DLD1 (cell line): ENCODE measurements around the gene DCXR.

ENCODE experiments used
- in situ Hi-C: cut with HindIII; loops from 2 replicates; pipeline ENCODE4 v1.10.0; 2017; ENCODE audit warnings: low sequenced_read_pairs

Gene DCXR

DNA sequence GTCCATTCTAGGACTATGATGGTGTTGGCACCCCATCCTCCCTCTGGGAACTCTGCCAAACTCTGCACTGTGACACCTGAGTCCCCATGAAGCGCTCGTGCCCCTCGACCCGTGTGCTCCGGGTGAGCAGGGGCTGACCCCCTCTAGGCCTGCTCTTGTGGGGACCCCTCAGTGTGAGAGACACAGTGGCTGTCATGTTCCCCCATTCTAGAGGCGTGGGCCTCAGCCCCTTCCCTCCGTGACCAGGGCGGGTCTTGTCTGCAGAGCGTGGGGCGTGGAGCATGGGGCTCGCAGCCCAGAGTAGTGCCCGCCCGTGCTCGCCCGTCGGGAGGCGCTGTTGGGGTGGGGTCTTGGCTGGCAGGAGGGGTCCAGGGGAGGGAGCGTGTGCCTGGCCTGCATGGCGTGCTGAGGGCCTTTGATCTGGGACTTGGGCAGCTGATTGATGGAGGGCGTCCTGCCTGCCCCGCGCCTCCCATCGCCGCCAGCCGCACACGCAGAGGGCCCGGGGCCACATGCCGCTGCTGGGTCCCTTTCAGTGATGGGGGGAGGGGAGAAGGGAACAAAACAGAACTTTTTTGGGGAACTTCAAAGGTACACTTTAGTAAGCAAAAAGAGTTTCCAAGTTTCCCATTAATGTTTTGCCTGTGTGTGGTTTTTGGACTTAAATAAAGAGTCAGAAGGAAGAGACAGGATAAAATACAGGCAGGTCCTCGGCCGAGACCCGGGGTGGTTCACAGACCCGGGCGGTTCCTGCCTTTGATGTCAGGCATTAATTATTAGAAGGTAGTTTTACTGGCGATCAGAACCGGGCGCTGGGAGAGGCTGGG, 37.3 kb downstream of the DCXR start:
- in situ Hi-C loops: no loop called here

DNA sequence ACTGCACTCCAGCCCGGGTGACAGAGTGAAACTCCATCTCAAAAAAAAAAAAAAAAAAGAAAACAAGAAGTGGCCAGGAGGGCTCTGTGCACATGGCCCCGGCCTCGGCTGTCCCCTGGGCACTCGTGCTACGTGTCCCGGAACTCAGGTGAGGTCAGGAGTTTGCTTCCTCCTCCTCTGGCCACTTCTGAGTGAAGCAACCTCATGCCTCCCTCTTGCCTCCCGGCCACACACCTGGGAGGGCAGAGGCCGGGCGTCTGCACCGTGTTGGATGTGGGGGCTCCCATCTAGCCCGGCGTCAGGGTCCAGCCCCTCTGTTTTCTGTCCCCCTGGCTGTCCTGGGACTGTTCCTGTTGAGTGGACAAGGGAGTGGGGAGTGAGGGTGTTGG, 37.9 kb downstream of the DCXR start:
- in situ Hi-C loops: no loop called here

DNA sequence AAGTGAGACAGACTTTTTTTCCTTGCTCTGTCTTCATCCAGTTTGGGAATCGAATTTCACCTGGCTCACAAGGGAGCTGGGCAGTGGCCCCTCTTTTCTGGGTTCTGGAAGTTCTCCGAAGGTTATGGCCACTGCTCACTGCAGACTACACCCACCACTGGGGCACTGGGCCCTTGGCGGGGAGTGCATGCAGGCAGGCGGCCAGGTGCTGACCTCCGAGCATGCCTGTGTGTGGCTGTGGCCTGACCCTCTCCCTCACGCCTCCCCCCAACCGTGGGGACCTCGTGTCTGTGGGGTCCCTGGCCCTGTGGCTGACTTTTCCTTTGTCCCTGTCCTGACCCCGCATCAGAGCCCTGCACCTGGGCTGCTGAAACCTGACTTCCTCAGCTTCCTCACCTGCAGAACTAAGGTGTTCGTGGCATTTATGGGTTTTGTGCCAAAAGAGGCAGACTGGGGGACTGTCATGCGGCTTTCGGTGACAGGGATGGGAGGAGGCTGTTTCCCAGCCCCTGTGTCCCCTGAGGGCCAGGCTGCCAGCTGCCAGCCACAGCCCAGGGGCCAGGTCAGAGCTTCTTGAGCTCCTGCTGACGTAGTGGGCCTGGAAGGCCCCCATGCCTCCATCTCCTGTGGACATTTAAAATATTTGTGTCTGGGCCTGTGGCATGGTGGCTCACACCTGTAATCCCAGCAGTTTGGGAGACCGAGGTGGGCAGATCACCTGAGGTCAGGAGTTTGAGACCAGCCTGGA, 38.6 kb downstream of the DCXR start:
- in situ Hi-C loops: no loop called here

DNA sequence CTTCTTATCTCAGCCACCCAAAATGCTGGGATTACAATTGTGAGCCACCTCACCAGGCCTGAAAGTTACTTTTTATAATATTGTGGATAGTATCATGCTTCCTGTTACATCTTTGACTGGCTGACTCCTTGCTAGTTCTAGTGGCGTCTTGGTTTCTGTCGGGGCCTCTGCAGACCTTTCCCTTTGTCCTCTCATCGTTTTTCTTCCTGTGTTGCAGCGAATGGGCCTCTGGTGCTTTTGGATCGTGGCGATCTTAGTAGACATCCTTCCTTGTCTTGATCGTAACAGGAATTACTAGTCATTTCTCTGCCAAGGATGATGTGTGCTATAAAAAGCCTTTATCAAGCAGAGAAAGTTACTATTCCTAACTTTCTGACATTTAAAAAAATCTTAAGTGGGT, 39.3 kb downstream of the DCXR start:
- in situ Hi-C loops: no loop called here

DNA sequence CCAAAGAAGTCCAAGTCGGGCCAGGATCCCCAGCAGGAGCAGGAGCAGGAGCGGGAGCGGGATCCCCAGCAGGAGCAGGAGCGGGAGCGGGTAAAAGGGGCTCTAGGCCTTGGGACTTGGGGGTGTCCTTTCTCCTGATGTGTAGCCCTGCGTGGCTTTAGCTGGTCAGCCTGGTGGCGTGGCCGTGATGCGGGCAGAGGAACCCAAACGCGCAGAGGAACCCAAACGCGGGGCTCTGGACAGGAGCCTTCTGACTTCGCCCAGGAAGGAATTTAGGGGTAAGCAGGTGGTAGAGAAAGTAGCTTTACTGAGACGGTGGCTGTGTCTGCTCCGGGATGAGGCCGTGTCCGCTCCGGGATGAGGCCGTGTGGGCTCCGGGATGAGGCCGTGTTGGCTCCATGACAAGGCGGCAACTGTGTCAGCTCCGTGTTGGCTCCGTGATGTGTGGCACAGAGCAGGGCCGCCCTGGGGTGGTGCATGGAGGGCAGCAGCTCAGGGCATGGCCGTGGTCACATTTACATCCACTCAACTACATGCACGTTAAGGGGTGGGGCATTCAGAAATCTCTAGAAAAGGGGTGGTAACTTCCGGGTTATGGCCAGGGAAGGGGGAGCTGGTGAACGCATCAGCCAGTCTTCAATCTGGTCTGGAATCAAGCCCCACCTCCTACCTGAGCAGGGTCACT, 40.6 kb downstream of the DCXR start:
- in situ Hi-C loops: no loop called here

DNA sequence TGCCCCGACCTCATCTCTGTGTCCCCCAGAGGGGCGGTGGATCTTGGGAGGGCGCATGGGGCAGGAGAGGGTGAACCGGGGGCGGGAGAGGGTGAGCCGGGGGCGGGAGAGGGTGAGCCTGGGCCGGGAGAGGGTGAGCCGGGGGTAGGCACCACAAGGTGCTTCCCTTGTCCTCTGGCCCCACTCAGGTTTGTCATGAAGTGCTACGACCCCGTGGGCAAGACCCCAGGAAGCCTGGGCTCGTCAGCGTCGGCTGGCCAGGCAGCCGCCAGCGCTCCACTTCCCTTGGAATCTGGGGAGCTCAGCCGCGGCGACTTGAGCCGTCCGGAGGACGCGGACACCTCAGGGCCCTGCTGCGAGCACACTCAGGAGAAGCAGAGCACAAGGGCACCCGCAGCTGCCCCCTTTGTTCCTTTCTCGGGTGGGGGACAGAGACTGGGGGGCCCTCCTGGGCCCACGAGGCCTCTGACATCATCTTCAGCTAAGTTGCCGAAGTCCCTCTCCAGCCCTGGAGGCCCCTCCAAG, 41.2 kb downstream of the DCXR start:
- in situ Hi-C loops: no loop called here

DNA sequence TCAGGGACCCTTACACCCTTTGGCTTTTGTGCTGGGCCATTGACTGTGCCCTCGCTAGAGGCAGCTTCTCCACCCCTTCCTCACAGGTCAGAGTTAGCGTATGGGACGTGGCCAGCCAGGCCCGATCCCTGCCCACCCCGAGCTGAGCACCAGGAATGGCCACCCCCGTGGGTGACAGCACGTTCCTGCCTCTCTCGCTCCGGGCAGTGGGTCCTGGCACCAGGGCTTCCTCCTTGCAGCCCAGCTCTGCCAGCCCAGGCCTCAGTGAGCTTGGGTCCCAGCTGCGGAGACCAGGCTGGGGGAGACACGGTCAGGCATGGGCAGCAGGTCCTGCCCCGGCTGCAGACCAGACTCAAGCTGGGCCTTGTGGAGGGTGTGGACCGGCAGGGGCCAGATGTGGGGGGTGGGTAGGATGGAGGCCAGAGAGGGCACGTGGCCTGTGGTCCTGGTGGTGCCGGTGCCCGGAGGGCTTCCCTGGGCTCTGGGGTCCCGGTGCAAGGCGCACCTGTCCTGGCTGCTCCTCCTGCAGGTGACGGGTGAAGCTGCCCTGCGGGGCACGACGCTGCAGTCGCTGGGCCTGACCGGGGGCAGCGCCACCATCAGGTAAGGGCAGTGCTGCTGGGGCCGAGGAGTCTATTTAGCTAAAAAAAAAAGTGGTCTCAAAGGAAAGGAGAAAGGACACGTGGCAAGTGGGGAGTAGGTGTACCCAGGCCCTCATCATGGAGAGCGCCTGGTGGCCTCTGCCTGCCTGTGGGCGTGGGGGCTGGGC, 41.9 kb downstream of the DCXR start:
- in situ Hi-C loops: no loop called here

DNA sequence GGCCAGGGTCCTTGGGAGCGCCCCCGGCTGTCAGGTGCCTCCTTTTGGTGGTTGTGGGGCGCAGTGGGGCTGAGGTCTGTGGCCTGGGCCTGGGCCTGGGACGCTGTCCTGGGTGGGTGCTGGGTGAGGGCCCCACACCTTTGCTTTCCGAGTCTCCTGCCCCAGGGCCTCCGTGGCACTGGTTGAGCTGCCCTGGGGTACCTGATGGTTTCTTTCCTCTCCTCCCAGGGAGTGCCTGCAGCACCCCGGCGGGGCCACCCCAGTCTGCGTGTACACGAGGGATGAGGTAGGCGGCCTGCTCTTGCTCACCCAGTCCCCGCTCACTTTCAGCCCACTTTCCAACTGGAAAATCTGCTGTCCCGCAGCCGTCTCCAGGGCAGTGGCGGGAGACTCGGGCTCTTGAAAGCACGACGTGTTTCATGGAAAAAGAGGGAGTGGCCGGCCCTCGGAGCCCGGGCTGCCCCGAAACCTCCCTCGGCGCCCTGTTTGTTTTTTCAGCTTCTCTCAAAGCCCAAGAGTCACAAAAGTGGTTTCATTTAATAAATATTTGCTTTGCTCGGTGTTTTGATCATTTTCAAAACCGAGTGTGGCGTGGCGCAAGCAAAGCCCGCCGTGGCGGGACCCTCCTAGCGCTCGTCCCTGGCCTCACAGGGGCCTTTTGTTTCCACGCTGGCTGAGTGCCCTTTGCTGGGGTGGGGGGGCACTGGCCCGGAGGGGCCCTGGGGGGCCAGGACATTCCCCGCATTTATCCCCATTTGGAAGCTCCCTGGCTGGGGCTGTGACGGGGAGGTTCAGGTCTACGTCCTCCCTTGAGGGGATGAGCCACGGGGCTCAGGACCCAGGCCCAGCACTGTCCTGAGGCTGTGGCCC, 42.7 kb downstream of the DCXR start:
- in situ Hi-C loops: no loop called here

DNA sequence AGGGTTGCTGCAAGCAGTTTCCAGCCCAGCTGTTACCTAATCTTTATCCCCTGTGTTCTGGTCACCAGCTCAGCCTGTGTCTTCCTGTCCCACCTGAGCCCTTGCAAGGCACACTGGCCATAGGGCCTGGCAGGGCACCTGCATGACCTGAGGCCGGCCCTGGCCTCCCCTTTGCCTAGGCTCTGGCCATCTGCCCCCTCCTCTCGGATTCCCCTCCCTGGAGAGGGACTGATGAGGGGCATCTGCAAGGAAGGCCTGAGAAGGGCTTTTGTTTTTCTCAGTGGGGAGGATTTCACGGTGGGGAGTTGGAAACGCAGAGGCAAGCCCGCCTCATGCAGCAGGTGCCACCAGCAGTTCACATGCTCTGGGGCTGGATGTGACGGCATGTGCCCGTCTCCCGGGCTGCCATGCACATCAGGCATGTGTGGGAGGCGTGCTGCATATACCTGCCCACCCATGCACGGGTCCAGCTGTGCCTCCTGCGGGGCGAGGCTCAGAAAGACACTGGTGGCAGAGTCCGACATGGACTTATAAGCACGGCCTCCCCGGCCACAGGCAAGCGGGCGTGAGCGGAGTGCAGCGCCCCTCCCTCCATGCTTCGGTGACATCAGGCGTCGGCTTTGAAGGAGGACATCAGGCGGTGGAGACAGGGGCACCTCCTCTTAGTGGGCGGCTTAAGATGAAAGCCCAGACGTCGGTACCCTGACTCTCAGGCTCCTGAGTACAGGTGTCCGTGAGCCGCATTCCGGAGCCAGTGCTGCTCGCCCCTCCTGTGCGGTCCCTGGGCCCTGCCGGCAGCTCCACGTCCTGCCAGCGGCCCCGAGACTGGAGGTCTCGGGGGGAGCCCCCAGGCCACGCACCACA, 43.5 kb downstream of the DCXR start:
- in situ Hi-C loops: no loop called here

DNA sequence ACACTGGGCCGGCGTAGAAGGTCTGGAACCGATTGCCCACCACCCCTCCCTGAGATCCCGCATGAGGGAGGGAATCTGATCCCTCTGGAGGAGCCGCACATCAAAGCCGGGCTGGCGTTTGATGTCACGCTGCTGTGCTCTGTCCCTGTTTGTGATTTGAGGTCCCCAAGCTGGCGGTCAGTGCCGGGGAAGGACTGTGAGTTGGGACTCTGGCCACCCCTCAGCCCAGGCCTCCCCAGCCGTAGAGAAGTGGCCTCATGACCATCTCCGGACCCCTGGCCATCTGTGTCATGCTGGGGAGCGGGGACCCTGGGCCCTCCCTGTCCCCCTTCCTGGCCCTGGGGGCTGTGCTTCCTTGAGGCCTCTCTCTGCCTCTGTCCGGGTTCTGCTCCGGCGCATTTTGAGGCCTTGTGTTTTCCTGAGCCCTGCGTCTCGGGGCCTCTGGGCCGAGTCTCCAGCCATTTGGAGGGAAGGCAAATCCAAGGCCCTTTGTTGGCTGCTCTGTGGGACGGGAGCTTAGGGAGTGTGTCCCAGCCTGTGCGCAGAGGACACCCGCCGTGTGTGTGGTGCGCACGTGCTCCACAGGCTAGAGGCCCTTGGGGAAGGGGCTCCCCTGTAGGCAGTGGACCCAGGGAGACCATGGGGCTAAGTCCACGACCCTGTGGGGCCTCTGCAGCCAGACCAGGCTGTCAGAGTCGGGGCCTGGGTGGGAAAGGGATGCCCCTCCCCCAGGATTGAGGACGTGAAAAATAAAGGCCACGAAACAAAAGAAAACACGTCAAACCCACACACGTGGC, 45.0 kb downstream of the DCXR start:
- in situ Hi-C loops: no loop called here

DNA sequence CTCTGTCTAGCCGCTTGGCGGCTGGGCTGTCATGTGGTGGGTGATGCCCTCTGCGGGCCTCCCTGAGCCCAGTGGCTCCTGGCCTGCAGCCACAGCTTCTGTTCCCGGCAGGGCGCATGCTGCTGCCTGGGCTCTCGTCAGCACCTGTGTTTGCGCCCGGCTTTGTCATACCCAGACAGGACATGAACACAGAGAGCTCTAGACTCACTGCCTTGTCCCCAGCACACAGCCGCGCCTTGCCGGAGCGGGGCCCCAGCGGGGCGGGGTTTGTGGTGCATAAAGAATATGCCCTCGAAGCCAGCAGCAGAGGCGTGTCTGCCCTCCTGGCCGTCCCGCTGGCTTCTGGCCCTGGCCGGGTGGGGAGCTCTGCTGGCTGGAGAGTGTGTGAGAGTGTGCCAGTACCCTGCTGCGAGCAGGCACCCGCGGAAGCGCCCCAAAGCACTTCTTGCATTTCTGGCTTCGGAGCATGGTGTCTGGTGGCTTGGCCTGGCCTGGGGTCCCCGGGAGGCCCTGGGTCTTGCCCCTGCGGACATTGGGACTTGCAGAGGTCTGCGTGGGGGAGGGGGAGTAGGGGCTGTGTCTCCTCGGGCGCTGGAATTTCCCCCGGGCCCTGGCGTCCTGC, 45.7 kb downstream of the DCXR start:
- in situ Hi-C loops: no loop called here

DNA sequence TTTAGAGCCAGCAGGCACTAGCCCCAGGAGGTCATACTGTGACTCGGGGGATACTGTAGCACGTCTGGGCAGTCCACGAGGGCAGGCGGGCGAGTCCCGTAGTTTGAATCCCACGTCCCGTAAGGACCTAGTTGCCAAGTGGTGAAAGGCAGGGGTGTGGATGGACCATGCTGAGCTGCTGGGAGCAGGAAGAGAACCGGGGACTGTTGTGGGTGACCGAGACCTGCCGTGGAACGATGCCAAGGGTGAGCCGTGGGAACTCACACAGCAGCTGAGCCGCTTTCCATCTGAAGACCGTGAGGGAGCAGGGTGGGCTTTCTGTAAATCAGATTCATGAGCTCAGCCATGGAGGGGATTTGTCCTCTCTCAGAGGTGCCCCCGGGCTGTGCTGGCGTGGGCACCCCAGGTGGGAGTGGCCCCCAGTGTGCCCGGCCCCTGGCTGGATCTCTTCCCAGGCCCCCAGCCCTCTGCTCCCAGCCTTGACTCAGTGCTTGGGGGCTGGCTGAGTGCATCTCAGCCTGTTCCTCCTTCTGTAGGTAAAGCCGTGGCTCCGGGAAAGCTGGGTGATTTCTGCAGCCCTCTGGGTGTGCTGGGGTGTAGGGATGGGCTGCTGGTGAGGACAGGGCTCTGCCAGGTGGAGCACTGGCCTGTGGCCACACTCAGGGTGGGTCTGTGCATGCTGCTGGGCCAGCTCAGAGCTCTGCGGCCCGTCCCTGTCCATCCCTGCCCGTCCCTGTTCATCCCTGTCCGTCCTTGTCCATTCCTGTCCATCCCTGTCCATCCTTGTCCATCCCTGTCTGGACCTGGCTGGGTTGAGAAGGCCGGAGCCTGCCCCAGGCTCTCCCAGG, 46.4 kb downstream of the DCXR start:
- in situ Hi-C loops: no loop called here

DNA sequence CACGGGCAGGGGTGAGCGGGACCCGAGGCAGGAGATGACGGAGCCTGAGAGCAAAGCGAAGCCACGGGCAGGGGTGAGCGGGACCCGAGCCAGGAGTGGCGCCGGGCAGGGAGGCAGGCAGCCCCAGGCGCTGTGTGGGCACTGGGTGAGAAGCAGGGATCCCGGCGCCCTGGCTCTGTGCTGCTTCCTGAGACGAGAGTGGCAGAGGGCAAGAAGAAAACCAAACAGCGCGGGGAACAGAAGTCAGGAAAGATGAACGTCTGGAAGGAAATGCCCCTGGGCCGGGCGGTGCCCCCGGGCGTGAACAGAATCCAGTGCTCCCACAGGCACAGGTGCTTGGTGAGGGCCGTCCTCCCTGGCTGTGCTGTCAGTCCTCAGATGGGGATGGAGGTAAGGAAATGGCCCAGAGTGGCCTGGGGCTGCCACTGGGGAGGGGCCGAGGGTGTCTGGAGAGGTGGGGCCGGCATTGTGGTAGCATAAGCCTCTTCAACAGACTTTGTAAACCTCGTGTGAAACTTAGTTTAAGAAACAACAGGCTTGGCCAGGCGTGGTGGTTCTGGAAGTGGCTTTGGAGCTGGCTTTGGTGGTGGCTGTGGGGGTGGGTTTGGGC, 50.2 kb downstream of the DCXR start:
- in situ Hi-C loops: no loop called here

DNA sequence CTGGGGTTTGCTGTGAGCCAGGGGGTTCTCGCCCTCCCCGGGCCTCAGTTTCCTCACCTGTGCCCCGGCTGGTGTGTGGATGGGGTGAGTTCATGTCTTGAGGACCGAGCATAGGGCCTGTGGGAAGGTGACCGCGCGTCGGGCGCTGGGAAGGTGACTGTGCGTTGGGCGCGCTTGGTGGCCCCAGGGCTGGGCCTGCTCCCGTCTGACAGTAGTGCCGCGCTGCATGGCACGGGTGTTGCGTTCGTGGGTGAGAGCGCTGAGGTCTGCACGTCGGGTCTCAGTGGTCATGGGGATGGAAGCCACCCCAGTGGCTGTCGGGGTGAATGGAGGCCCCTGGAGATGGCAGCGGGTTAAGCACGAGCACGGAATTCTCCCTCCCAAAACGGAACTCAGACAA, 50.9 kb downstream of the DCXR start:
- in situ Hi-C loops: no loop called here
